ENCODE measurements around the gene ITPRIP. TPM values are rescaled to one million over a fixed set of nuclear protein-coding genes. Genes with fewer than 3 reads are reported as not detected.

The ITPRIP gene
- total and polyA plus RNA-seq, 12 donors = 17.5 to 87.2 (median 35.9) TPM

DNA sequence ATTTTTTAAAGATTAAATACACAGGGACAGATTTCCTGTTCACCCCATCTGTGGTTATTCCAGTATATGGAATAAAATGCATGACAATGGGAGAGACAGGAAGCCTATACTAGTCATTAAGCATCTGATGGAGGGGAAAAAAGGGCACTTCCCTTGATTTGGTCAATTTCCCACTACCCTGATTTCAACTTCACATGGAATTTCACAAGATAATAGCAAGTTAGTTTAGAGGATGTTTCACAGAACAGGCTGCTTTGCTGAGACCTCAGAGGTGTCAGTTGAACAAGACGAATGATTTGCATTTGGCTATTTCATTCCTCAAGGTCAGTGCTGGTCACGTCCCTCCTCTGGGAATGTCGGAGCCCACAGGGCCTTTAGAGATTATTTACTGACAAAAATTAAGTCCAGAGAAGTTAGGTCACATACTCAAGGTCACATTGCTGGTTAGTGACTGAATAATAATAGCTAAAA is 4.7 kb upstream of the ITPRIP start:
- ATAC-seq = no peak
- TF ChIP-seq, protein P1, sequence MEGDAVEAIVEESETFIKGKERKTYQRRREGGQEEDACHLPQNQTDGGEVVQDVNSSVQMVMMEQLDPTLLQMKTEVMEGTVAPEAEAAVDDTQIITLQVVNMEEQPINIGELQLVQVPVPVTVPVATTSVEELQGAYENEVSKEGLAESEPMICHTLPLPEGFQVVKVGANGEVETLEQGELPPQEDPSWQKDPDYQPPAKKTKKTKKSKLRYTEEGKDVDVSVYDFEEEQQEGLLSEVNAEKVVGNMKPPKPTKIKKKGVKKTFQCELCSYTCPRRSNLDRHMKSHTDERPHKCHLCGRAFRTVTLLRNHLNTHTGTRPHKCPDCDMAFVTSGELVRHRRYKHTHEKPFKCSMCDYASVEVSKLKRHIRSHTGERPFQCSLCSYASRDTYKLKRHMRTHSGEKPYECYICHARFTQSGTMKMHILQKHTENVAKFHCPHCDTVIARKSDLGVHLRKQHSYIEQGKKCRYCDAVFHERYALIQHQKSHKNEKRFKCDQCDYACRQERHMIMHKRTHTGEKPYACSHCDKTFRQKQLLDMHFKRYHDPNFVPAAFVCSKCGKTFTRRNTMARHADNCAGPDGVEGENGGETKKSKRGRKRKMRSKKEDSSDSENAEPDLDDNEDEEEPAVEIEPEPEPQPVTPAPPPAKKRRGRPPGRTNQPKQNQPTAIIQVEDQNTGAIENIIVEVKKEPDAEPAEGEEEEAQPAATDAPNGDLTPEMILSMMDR (IDR thresholded peaks at IDR 0.05) = no peak
- H3K36me3 ChIP-seq = no peaks in the 10 kb centered on the region
- peaks cover 0 to 52% (median 37%) of the 10 kb centered on the region in 9 donors for H3K4me1 ChIP-seq
- WGBS, 2 donors = 14 to 23% methylated on average over 3 of the region's 3 CpGs
- H3K4me3 ChIP-seq = no peak overlapping the region
- intact Hi-C loops (cut with DNase I) = loop anchor here in 3 of 10 donors (5.0 to 10.0 kb wide), 2 partner anchors 36 to 458 kb away; no protein-coding TSS in a partner anchor
- H3K27me3 ChIP-seq = no peaks in the 10 kb centered on the region
- peak overlapping the region in 9 of 10 donors; percentile 17 to 99 (median 54) for H3K27ac ChIP-seq
- no peak for DNase-seq
- H3K9me3 ChIP-seq = no peaks in the 10 kb centered on the region

GRCh38 chr10:104340641-104341040 is 2.4 kb upstream of the ITPRIP start:
- Histone ChIP-seq H3K36me3 (peaks cover 0 to under 1% (median 0%) of the 10 kb centered on the region in 9 donors), H3K27ac (peak overlapping the region; percentile 92 to 100 (median 99)), H3K4me1 (peaks cover 0 to 58% (median 49%) of the 10 kb centered on the region in 9 donors), H3K4me3 (peak overlapping the region in 3 of 10 donors; percentile 86 to 97 (median 91)), H3K9me3 (no peaks in the 10 kb centered on the region), H3K27me3 (no peaks in the 10 kb centered on the region)
- TF ChIP-seq, protein P1 (IDR thresholded peaks at IDR 0.05) = no peak
- no peak for ATAC-seq
- no peak for DNase-seq
- 65 to 70% methylated on average over 4 of the region's 4 CpGs for WGBS, 2 donors
- intact Hi-C loops (cut with DNase I) = loop anchor here in 3 of 10 donors (5.0 to 10.0 kb wide), 2 partner anchors 33 to 456 kb away; no protein-coding TSS in a partner anchor

DNA sequence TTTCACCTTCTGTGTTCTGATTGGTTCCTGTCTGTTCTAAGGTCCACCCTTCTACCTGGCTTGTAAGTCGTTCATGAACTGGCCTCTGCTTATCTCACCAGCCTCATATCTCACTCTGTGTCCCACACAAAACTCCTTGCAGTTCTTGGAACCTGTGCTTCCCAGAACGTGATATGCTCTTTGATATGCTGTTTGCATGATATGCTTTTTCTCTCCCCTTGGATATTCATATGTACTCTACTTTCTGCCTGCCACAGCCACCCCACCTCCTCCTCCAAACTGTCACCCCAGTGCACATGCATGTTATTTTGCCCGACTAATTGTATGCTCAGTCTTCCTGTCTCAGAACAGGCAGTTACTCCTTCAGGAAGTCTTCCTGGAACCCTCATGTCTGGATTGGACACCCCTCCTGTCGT is 1.9 kb upstream of the ITPRIP start:
- TF ChIP-seq, protein P1 (IDR thresholded peaks at IDR 0.05) = no peak
- DNase-seq (no peak), ATAC-seq (peak in 2 of 8 donors; percentile 7 to 28)
- H3K4me3 ChIP-seq = peak overlapping the region in 9 of 10 donors; percentile 86 to 98 (median 92)
- WGBS, 2 donors = 5 to 7% methylated on average over 4 of the region's 4 CpGs
- intact Hi-C loops (cut with DNase I) = loop anchor here in 3 of 10 donors (5.0 to 10.0 kb wide), 2 partner anchors 33 to 455 kb away; no protein-coding TSS in a partner anchor
- no peaks in the 10 kb centered on the region for H3K9me3 ChIP-seq
- peak overlapping the region; percentile 92 to 100 (median 99) for H3K27ac ChIP-seq
- peaks cover 0 to 63% (median 54%) of the 10 kb centered on the region in 9 donors for H3K4me1 ChIP-seq
- peaks cover 0 to 5% (median 0%) of the 10 kb centered on the region in 9 donors for H3K36me3 ChIP-seq
- H3K27me3 ChIP-seq = no peaks in the 10 kb centered on the region

DNA sequence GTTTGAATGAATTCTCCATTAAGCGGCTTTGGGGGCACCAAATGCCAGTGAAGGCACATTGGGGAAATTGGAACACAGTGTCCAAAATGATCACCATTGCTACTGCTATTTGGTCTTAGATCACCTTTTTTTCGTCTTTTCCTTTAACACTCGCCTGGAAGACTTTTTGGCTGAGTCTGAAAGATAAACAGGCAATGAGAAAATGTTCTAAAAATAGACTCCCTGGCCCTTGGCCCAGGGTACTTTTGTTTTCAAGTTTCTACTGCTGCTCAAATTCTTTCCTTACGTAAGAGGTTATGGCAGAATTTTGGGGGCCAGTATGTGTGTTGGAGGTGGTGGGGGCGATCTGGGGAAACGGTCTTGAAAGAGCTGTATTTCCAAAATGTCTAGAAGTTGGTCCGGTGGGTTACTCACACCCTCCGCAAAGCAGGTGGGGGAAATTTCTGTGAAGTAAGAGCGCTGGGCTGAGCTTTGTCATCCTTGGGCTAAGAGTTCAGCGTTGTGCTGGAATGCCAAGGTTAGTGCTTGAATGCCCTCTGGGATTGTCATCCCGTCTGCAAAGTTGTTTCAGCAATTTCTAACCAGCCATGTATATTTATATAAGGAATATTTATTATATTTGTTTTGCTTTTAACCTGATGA is 1.3 kb upstream of the ITPRIP start:
- no peaks in the 10 kb centered on the region for H3K27me3 ChIP-seq
- H3K36me3 ChIP-seq = peaks cover 0 to 9% (median 0%) of the 10 kb centered on the region in 9 donors
- peaks cover 0 to 66% (median 58%) of the 10 kb centered on the region in 9 donors for H3K4me1 ChIP-seq
- H3K9me3 ChIP-seq = no peaks in the 10 kb centered on the region
- TF ChIP-seq, protein P1 (IDR thresholded peaks at IDR 0.05) = no peak
- H3K4me3 ChIP-seq = peak overlapping the region; percentile 86 to 98 (median 92)
- intact Hi-C loops (cut with DNase I) = loop anchor here in 9 of 10 donors (1.0 to 10.0 kb wide), 9 partner anchors 29 to 455 kb away; partner anchors contain the start of gene STN1 (in 1 of the 9)
- H3K27ac ChIP-seq = peak overlapping the region; percentile 92 to 100 (median 99)
- DNase-seq (peak in 1 of 2 donors; percentile 90), ATAC-seq (peak; percentile 13 to 73 (median 46))
- WGBS, 2 donors = 2 to 3% methylated on average over 11 of the region's 11 CpGs

All from heart right ventricle (tissue), 16 donors.